ENCODE data around the gene KCNH1.

KCNH1 gene

GRCh38 chr1:211135342-211135950 lies 1.5 kb upstream of the KCNH1 start:
- Histone ChIP-seq H3K36me3 (ENCODE audit: control insufficient read depth in 1 of 2, insufficient read depth in 2 of 2, low read length in 2 of 2) (no peaks in the 10 kb centered on the region), H3K9me3 (ENCODE audit: control insufficient read depth in 1 of 2, low read length in 2 of 2) (no peaks in the 10 kb centered on the region), H3K27ac (ENCODE audit: low read length) (no peak overlapping the region), H3K4me3 (ENCODE audit: low read depth in 1 of 2, low read length in 2 of 2) (no peak overlapping the region), H3K27me3 (ENCODE audit: low read depth, low read length) (peaks cover 9% of the 10 kb centered on the region), H3K4me1 (ENCODE audit: control insufficient read depth in 1 of 2, insufficient read depth in 2 of 2, low read length in 2 of 2) (peaks cover 0 to 12% of the 10 kb centered on the region in 2 donors)

GRCh38 chr1:211133393-211133835 lies 534 bp downstream of the KCNH1 start:
- no peak overlapping the region for H3K27ac ChIP-seq (ENCODE audit: low read length)
- H3K27me3 ChIP-seq (ENCODE audit: low read depth, low read length): peaks cover 9% of the 10 kb centered on the region
- H3K4me3 ChIP-seq (ENCODE audit: low read depth in 1 of 2, low read length in 2 of 2): peak overlapping the region; percentile 38 to 68
- H3K36me3 ChIP-seq (ENCODE audit: control insufficient read depth in 1 of 2, insufficient read depth in 2 of 2, low read length in 2 of 2): no peaks in the 10 kb centered on the region
- H3K9me3 ChIP-seq (ENCODE audit: control insufficient read depth in 1 of 2, low read length in 2 of 2): no peaks in the 10 kb centered on the region
- peaks cover 0 to 12% of the 10 kb centered on the region in 2 donors for H3K4me1 ChIP-seq (ENCODE audit: control insufficient read depth in 1 of 2, insufficient read depth in 2 of 2, low read length in 2 of 2)

GRCh38 chr1:211132721-211133392 lies 1.1 kb downstream of the KCNH1 start:
- Histone ChIP-seq H3K4me1 (ENCODE audit: control insufficient read depth in 1 of 2, insufficient read depth in 2 of 2, low read length in 2 of 2) (peaks cover 0 to 12% of the 10 kb centered on the region in 2 donors), H3K27me3 (ENCODE audit: low read depth, low read length) (peaks cover 9% of the 10 kb centered on the region), H3K36me3 (ENCODE audit: control insufficient read depth in 1 of 2, insufficient read depth in 2 of 2, low read length in 2 of 2) (no peaks in the 10 kb centered on the region), H3K27ac (ENCODE audit: low read length) (no peak overlapping the region), H3K4me3 (ENCODE audit: low read depth in 1 of 2, low read length in 2 of 2) (peak overlapping the region; percentile 38 to 68), H3K9me3 (ENCODE audit: control insufficient read depth in 1 of 2, low read length in 2 of 2) (no peaks in the 10 kb centered on the region)

- Histone ChIP-seq H3K4me1 (ENCODE audit: control insufficient read depth in 1 of 2, insufficient read depth in 2 of 2, low read length in 2 of 2) (peaks cover 0 to 12% of the 10 kb centered on the region in 2 donors), H3K27ac (ENCODE audit: low read length) (no peak overlapping the region), H3K27me3 (ENCODE audit: low read depth, low read length) (peaks cover 9% of the 10 kb centered on the region), H3K9me3 (ENCODE audit: control insufficient read depth in 1 of 2, low read length in 2 of 2) (no peaks in the 10 kb centered on the region), H3K4me3 (ENCODE audit: low read depth in 1 of 2, low read length in 2 of 2) (no peak overlapping the region), H3K36me3 (ENCODE audit: control insufficient read depth in 1 of 2, insufficient read depth in 2 of 2, low read length in 2 of 2) (no peaks in the 10 kb centered on the region)
Observed at GRCh38 chr1:211129776-211130175, 4.2 kb downstream of the KCNH1 start.

- H3K27ac ChIP-seq (ENCODE audit: low read length): no peak overlapping the region
- H3K4me1 ChIP-seq (ENCODE audit: control insufficient read depth in 1 of 2, insufficient read depth in 2 of 2, low read length in 2 of 2): no peaks in the 10 kb centered on the region
- H3K4me3 ChIP-seq (ENCODE audit: low read depth in 1 of 2, low read length in 2 of 2): no peak overlapping the region
- no peaks in the 10 kb centered on the region for H3K36me3 ChIP-seq (ENCODE audit: control insufficient read depth in 1 of 2, insufficient read depth in 2 of 2, low read length in 2 of 2)
- H3K9me3 ChIP-seq (ENCODE audit: control insufficient read depth in 1 of 2, low read length in 2 of 2): no peaks in the 10 kb centered on the region
- H3K27me3 ChIP-seq (ENCODE audit: low read depth, low read length): no peaks in the 10 kb centered on the region
Observed at GRCh38 chr1:211127166-211127565, 6.8 kb downstream of the KCNH1 start.

- Histone ChIP-seq H3K27ac (ENCODE audit: low read length) (no peak overlapping the region), H3K4me3 (ENCODE audit: low read depth in 1 of 2, low read length in 2 of 2) (no peak overlapping the region), H3K27me3 (ENCODE audit: low read depth, low read length) (no peaks in the 10 kb centered on the region), H3K36me3 (ENCODE audit: control insufficient read depth in 1 of 2, insufficient read depth in 2 of 2, low read length in 2 of 2) (no peaks in the 10 kb centered on the region), H3K9me3 (ENCODE audit: control insufficient read depth in 1 of 2, low read length in 2 of 2) (no peaks in the 10 kb centered on the region), H3K4me1 (ENCODE audit: control insufficient read depth in 1 of 2, insufficient read depth in 2 of 2, low read length in 2 of 2) (no peaks in the 10 kb centered on the region)
Observed at GRCh38 chr1:211126622-211127021, 7.3 kb downstream of the KCNH1 start.

- no peaks in the 10 kb centered on the region for H3K9me3 ChIP-seq (ENCODE audit: control insufficient read depth in 1 of 2, low read length in 2 of 2)
- no peak overlapping the region for H3K4me3 ChIP-seq (ENCODE audit: low read depth in 1 of 2, low read length in 2 of 2)
- no peaks in the 10 kb centered on the region for H3K36me3 ChIP-seq (ENCODE audit: control insufficient read depth in 1 of 2, insufficient read depth in 2 of 2, low read length in 2 of 2)
- H3K27me3 ChIP-seq (ENCODE audit: low read depth, low read length): no peaks in the 10 kb centered on the region
- no peak overlapping the region for H3K27ac ChIP-seq (ENCODE audit: low read length)
- H3K4me1 ChIP-seq (ENCODE audit: control insufficient read depth in 1 of 2, insufficient read depth in 2 of 2, low read length in 2 of 2): no peaks in the 10 kb centered on the region
Observed at GRCh38 chr1:211118407-211119102, 15.4 kb downstream of the KCNH1 start.

- no peak overlapping the region for H3K27ac ChIP-seq (ENCODE audit: low read length)
- H3K36me3 ChIP-seq (ENCODE audit: control insufficient read depth in 1 of 2, insufficient read depth in 2 of 2, low read length in 2 of 2): no peaks in the 10 kb centered on the region
- no peak overlapping the region for H3K4me3 ChIP-seq (ENCODE audit: low read depth in 1 of 2, low read length in 2 of 2)
- H3K9me3 ChIP-seq (ENCODE audit: control insufficient read depth in 1 of 2, low read length in 2 of 2): no peaks in the 10 kb centered on the region
- no peaks in the 10 kb centered on the region for H3K4me1 ChIP-seq (ENCODE audit: control insufficient read depth in 1 of 2, insufficient read depth in 2 of 2, low read length in 2 of 2)
- no peaks in the 10 kb centered on the region for H3K27me3 ChIP-seq (ENCODE audit: low read depth, low read length)
Observed at GRCh38 chr1:211114446-211114845, 19.5 kb downstream of the KCNH1 start.

GRCh38 chr1:211113566-211113965 lies 20.4 kb downstream of the KCNH1 start:
- no peaks in the 10 kb centered on the region for H3K9me3 ChIP-seq (ENCODE audit: control insufficient read depth in 1 of 2, low read length in 2 of 2)
- H3K4me3 ChIP-seq (ENCODE audit: low read depth in 1 of 2, low read length in 2 of 2): no peak overlapping the region
- no peak overlapping the region for H3K27ac ChIP-seq (ENCODE audit: low read length)
- no peaks in the 10 kb centered on the region for H3K27me3 ChIP-seq (ENCODE audit: low read depth, low read length)
- H3K36me3 ChIP-seq (ENCODE audit: control insufficient read depth in 1 of 2, insufficient read depth in 2 of 2, low read length in 2 of 2): no peaks in the 10 kb centered on the region
- no peaks in the 10 kb centered on the region for H3K4me1 ChIP-seq (ENCODE audit: control insufficient read depth in 1 of 2, insufficient read depth in 2 of 2, low read length in 2 of 2)

- Histone ChIP-seq H3K9me3 (ENCODE audit: control insufficient read depth in 1 of 2, low read length in 2 of 2) (no peaks in the 10 kb centered on the region), H3K36me3 (ENCODE audit: control insufficient read depth in 1 of 2, insufficient read depth in 2 of 2, low read length in 2 of 2) (no peaks in the 10 kb centered on the region), H3K4me3 (ENCODE audit: low read depth in 1 of 2, low read length in 2 of 2) (no peak overlapping the region), H3K27ac (ENCODE audit: low read length) (no peak overlapping the region), H3K27me3 (ENCODE audit: low read depth, low read length) (no peaks in the 10 kb centered on the region), H3K4me1 (ENCODE audit: control insufficient read depth in 1 of 2, insufficient read depth in 2 of 2, low read length in 2 of 2) (no peaks in the 10 kb centered on the region)
Observed at GRCh38 chr1:211111351-211111750, 22.6 kb downstream of the KCNH1 start.

- H3K4me3 ChIP-seq (ENCODE audit: low read depth in 1 of 2, low read length in 2 of 2): no peak overlapping the region
- no peaks in the 10 kb centered on the region for H3K9me3 ChIP-seq (ENCODE audit: control insufficient read depth in 1 of 2, low read length in 2 of 2)
- no peak overlapping the region for H3K27ac ChIP-seq (ENCODE audit: low read length)
- H3K27me3 ChIP-seq (ENCODE audit: low read depth, low read length): no peaks in the 10 kb centered on the region
- no peaks in the 10 kb centered on the region for H3K4me1 ChIP-seq (ENCODE audit: control insufficient read depth in 1 of 2, insufficient read depth in 2 of 2, low read length in 2 of 2)
- no peaks in the 10 kb centered on the region for H3K36me3 ChIP-seq (ENCODE audit: control insufficient read depth in 1 of 2, insufficient read depth in 2 of 2, low read length in 2 of 2)
Observed at GRCh38 chr1:211101481-211101880, 32.5 kb downstream of the KCNH1 start.

All from muscle layer of duodenum (tissue), 2 donors.